ENCODE data around the gene RASGRF1. TPM values are rescaled to one million over a fixed set of nuclear protein-coding genes. Genes with fewer than 3 reads are reported as not detected.

The RASGRF1 gene
- total and polyA plus RNA-seq, 8 donors: 0.10 to 3.8 (median 1.2) TPM; not detected in 4

GRCh38 chr15:79083154-79083553 lies 7.4 kb downstream of the RASGRF1 start:
- peaks cover 0 to 45% (median 5%) of the 10 kb centered on the region in 3 donors for H3K27me3 ChIP-seq
- no peak for DNase-seq
- WGBS, 5 donors: 67 to 76% (median 69%) methylated on average over 12 to 14 of the region's 14 CpGs
- no peaks in the 10 kb centered on the region for H3K4me1 ChIP-seq
- H3K4me3 ChIP-seq: no peak overlapping the region
- no peaks in the 10 kb centered on the region for H3K36me3 ChIP-seq
- no peaks in the 10 kb centered on the region for H3K9me3 ChIP-seq
- no peak for TF ChIP-seq EP300 (IDR thresholded peaks at IDR 0.05)
- no peak for TF ChIP-seq POLR2AphosphoS5 (IDR thresholded peaks at IDR 0.05)
- TF ChIP-seq POLR2A (IDR thresholded peaks at IDR 0.05): no peak
- TF ChIP-seq, protein P1, sequence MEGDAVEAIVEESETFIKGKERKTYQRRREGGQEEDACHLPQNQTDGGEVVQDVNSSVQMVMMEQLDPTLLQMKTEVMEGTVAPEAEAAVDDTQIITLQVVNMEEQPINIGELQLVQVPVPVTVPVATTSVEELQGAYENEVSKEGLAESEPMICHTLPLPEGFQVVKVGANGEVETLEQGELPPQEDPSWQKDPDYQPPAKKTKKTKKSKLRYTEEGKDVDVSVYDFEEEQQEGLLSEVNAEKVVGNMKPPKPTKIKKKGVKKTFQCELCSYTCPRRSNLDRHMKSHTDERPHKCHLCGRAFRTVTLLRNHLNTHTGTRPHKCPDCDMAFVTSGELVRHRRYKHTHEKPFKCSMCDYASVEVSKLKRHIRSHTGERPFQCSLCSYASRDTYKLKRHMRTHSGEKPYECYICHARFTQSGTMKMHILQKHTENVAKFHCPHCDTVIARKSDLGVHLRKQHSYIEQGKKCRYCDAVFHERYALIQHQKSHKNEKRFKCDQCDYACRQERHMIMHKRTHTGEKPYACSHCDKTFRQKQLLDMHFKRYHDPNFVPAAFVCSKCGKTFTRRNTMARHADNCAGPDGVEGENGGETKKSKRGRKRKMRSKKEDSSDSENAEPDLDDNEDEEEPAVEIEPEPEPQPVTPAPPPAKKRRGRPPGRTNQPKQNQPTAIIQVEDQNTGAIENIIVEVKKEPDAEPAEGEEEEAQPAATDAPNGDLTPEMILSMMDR (IDR thresholded peaks at IDR 0.05): no peak
- intact Hi-C loops (cut with DNase I; ENCODE audit: low total_unique reads): no loop called here
- H3K27ac ChIP-seq: no peak overlapping the region

- H3K4me1 ChIP-seq: no peaks in the 10 kb centered on the region
- H3K9me3 ChIP-seq: no peaks in the 10 kb centered on the region
- WGBS, 5 donors: 65 to 82% (median 77%) methylated on average over 6 of the region's 6 CpGs
- intact Hi-C loops (cut with DNase I; ENCODE audit: low total_unique reads): no loop called here
- TF ChIP-seq EP300 (IDR thresholded peaks at IDR 0.05) (no peak), POLR2AphosphoS5 (IDR thresholded peaks at IDR 0.05) (no peak), POLR2A (IDR thresholded peaks at IDR 0.05) (no peak)
- TF ChIP-seq, protein P1 (IDR thresholded peaks at IDR 0.05): no peak
- no peak overlapping the region for H3K27ac ChIP-seq
- no peak overlapping the region for H3K4me3 ChIP-seq
- H3K36me3 ChIP-seq: no peaks in the 10 kb centered on the region
- peaks cover 0 to 39% (median 5%) of the 10 kb centered on the region in 3 donors for H3K27me3 ChIP-seq
- no peak for DNase-seq
Measured at GRCh38 chr15:79082363-79083070, 8.1 kb downstream of the RASGRF1 start.

- intact Hi-C loops (cut with DNase I; ENCODE audit: low total_unique reads): no loop called here
- 71 to 84% (median 77%) methylated on average over 10 to 11 of the region's 11 CpGs for WGBS, 5 donors
Measured at GRCh38 chr15:79078763-79079410, 11.7 kb downstream of the RASGRF1 start.

DNA sequence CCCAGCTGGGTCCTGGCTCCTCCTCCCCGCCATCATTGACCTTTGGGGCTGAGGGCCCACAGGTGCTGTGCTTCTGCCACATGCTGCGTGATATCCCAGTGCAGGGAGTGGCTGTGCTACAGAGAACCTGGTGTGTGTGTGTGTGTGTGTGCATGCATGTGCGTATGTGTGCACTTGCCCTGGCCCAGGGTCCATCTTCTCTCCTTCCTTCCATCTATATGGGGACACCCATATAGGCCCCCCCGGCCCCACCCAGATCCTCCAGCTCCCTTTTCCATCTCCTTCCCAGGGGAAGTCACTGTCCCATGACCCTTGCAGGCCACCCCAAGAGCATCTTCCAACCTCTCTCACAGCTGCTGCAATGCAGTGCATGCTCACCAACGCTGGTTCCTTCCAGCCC lies 12.6 kb downstream of the RASGRF1 start:
- H3K9me3 ChIP-seq: no peaks in the 10 kb centered on the region
- H3K36me3 ChIP-seq: no peaks in the 10 kb centered on the region
- peaks cover 0 to 14% (median 0%) of the 10 kb centered on the region in 3 donors for H3K27me3 ChIP-seq
- intact Hi-C loops (cut with DNase I; ENCODE audit: low total_unique reads): no loop called here
- DNase-seq: no peak
- no peak overlapping the region for H3K4me3 ChIP-seq
- WGBS, 5 donors: 74 to 88% (median 83%) methylated on average over 5 of the region's 5 CpGs
- TF ChIP-seq, protein P1 (IDR thresholded peaks at IDR 0.05): no peak
- no peak for TF ChIP-seq POLR2AphosphoS5 (IDR thresholded peaks at IDR 0.05)
- no peak for TF ChIP-seq EP300 (IDR thresholded peaks at IDR 0.05)
- no peak for TF ChIP-seq POLR2A (IDR thresholded peaks at IDR 0.05)
- H3K27ac ChIP-seq: no peak overlapping the region
- no peaks in the 10 kb centered on the region for H3K4me1 ChIP-seq

More at GRCh38 chr15:79078763-79079410, 11.7 kb downstream of the RASGRF1 start:
- Histone ChIP-seq H3K4me1 (no peaks in the 10 kb centered on the region), H3K27me3 (peaks cover 0 to 16% (median 0%) of the 10 kb centered on the region in 3 donors), H3K27ac (no peak overlapping the region), H3K36me3 (no peaks in the 10 kb centered on the region), H3K9me3 (no peaks in the 10 kb centered on the region), H3K4me3 (no peak overlapping the region)
- DNase-seq: no peak
- TF ChIP-seq POLR2A (IDR thresholded peaks at IDR 0.05) (no peak), POLR2AphosphoS5 (IDR thresholded peaks at IDR 0.05) (no peak), EP300 (IDR thresholded peaks at IDR 0.05) (no peak)
- TF ChIP-seq, protein P1 (IDR thresholded peaks at IDR 0.05): no peak
